ENCODE results near the gene SPOCK2.

Gene SPOCK2

DNA sequence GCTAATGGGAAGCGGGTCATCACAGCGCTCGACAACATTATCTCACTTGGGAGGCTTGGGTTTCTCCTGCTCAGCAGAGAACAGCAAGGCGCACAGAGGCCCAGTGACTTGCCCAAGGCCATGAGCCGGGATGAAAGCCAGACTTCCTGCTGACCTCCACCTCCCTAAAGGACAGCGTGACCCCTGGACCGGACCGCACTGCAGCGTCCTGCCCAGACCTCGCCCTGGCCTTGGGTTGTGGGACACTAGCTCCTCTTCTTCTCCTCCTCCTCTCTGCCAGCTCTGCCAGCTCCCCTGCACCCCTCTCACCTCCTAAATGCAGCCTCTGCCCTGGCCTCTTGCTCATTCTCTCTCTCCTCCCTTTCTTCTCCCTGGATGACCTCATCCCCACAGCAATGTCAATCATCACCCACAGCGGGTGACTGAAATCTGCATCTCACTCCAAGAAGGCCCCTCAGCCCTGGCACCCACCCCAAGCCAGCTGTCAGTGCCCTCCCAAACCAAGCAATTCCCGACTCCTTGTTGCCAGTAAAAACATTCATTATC lies 19.4 kb downstream of the SPOCK2 start:
- DNase-seq = no peak

DNA sequence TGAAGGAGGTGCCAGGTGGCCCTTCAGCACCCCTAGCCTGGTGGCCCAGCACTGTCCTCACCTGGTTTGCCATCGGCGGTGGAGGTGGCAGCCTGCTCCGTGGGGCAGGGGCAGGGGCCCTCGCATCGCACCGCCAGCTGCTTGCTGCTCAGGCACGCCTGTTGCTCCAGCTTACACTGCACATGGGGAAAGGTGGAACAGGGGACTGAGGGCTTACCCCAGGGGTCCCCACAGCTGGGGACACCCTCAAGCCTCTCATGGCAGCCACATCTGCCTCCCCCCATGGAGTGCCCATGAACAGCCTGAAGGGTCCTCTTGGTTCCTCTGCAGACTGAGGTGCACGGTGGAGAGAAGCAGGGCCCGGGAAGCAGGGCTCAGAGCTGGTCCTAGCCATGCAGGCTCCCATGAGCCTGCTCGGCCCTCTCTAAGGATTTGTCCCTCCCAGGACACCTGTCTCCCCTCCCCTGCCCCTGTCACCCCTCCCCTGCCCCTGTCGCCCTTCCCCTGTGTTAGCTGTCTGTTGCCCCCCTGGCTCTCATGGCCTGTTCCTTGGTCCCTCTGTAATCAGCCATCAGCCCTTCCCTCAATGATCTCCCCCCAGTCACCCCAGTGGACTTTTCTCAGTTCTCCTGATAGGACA lies 20.1 kb downstream of the SPOCK2 start:
- no peak for DNase-seq

DNA sequence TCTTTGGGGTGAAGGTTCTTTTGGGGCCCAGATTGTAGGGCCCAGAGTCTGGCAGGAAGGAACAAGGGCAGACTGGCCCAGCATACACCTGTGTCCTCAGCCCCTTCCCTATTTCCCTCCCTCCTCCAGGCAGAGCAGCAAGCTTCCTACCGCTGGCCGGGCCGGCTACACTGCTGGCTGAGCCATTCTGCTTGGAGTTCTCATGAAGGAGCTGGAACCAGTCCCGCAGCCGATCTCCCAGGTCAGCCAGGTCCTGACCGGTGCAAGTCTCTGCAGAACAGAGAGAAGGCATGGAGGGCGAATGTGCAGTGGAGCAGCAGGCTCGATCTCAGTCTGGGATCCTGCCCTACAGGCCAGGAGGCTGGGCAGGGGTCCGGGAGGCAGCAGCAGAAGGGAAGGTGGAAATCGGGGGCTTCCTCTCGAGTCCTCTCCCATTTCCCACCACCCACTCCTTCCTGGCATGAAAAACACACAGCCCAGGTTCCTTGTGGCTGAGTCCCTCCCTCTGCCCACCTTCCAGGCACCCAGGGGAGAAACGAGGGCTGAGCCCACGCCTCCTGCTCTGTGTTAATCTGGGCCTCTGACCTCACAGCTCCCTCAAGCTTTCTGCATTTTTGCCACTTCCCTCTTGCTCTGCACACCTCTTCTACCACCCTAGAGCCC lies 20.8 kb downstream of the SPOCK2 start:
- no peak for DNase-seq

DNA sequence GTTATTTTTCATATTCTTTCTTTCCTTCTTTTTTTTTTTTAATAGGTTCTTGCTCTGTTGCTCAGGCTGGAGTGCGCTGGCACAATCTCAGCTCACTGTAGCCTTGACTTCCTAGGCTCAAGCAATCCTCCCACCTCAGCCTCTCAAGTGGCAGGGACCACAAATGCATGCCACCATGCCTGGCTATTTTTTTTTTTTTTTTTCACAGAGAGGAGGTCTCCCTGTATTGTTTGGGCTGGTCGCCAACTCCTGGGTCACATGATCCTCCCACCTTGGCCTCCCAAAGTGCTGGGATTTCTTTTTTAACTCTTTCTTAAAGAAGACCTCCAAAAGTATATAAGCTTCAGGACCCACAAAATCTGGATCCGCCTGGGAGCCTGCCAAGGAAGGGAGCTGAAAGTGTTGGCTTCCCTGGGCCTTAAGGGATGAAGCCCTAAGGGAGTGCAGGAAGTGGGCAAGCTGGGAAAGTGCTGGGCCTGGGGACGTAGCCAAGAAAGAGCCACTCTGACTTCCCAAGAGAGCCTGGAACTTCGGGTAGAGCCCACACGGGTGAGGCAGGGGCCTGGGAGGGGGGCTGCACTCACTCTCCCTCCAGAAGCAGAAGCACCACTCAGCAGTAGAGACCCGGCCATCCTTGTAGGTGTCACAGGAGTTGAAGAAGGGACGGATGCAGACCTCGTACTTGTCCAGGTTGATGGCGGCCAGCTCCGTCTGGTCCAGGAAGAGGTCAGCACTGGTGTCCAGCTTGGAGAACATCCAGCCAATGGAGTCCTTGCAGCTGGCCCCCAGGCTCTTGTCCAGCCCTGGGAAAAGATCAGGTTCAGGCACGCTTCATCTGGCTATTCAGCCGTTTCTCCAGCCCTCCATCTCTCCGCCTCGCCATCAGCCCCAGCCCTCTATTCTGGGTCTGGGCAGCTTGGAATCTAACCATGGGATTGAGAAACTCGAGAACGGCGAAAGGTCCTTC lies 21.8 kb downstream of the SPOCK2 start:
- DNase-seq = no peak

DNA sequence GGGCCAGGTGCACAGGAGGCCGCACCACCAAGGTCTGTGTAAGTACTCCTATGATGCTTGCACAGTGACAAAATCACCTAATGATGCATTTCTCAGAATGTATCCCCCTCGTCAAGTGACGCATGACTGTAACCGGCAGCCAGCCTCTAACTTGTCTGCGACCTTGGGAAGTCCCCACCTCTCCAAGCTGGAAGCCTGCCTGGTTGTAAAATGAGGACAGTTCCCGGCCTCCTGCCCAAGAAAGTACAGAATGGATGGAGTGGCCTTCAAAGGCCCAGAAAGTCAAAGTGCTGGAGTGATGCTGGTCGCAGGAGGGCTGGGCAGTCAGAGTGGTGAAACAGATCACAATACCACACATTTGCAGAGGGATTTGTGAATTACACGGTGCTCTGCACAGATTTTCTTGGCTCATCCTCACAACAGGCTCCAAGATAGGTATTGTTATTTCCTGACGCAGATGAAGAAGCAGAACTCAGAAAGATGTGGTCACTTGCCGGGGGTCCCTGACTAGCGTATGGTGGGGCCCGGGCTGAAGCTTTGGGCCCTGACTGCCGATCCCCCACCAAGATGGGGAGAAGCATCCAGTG lies 22.8 kb downstream of the SPOCK2 start:
- DNase-seq = no peak

DNA sequence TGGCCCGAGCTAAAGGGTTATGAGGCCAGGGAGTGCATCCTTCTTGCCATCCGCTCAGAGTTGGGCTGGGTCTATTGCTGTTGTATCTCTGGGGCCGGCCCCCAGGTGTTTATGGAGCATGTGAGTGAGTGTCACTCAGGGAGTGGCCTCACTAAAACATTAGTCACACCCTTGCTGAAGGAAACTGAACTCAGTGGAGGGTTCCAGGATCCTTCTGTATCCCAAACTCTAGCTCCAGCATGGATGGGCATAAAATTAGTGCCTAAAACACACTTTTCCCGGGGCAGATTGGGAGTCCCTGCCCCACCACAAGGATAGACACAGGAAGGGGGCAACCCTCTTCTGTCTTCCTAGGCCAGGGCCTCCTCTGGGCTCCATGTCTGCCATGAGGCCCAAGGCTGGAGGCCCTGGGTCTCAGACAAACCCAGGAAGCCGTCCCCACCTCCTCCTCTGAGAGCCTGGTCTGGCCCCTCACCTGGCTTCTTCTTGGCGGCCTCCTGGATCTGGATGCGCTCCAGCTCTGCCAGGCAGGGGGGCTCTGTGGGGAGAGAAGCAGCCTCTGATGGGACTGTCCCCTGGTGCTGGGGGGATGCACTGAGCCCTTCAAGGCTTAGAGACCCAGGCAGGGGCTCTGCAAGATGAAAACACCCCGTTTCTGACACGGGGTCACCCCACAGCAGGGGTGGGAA lies 24.5 kb downstream of the SPOCK2 start:
- no peak for DNase-seq

DNA sequence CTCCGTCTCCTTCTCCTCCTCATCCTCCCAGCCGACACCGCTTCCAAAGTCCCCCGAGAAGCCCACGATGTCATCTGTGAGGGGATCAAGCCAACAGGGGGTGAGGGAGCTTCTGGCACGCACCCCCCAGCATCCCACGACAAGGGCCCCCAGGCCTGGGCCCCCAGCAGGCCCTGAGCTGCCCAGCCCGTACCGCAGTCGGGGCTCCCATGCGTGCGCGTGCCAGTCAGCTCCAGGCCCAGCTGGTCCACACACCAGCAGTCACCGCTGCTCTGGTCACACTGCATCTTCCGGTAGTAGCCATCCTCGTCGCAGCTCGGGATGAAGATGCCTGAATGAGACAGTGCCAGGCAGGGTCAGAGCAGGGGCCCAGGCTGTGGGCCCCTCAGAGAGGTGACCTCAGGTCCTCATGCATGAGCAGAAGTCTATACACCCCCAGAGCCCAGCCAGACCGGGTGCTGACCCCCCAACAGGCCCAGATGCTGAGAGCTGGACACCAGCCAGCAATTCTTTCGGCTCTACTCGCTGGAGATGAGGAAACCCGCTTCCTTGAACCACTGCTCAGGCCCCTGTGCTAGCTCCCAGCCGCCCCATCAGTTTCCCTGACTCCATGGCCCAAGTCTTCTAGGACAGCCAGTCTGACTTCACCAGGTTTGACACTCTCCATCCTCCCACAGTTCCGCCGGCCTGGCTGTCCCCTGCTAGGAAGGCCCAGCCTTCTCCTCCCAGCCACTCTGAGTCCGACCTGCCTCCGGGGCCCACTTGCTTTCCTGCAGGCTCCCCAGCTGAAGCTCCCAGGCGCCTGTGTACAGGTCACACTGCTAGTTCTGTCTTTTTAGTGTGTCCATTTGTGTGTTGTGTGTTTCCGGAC lies 25.3 kb downstream of the SPOCK2 start:
- DNase-seq = no peak

DNA sequence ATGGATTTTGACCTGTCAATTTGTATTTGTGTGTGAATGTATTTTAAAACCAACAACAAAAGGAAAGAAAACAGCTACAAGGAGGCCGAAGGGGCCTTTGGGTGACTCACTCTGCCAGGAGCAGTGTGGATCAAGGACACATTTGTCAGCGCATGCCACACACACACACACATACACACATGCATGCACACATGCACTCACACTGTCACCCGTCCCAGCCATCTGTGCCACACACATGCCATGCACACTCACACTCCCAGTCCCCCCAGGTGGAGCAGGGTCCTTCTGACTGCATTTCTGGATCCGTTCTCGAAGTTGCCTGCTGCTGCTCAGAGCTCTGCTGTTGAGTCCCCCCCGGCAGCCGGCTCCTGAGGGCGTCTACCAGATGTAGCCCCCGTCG lies 26.0 kb downstream of the SPOCK2 start:
- no peak for DNase-seq

DNA sequence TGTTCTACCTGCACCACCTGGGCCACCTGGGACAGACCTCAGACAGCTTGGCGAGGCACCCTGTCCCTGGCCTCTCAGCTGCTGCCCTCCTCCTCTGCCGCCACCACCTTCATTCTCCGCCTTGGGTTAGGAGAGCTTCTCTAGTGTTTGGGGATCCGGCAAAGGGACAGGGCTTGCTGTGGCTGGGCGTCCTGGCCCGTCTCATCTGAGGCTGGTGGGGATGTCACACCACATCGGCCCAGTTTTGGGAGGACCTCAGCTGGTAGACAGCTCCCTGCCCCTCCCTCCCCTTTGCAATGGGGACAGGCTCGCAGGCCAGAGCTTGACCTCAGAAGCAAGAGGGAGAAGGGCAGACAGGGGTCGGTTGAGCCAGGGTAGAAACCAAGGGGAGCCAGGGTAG lies 26.4 kb downstream of the SPOCK2 start:
- no peak for DNase-seq

DNA sequence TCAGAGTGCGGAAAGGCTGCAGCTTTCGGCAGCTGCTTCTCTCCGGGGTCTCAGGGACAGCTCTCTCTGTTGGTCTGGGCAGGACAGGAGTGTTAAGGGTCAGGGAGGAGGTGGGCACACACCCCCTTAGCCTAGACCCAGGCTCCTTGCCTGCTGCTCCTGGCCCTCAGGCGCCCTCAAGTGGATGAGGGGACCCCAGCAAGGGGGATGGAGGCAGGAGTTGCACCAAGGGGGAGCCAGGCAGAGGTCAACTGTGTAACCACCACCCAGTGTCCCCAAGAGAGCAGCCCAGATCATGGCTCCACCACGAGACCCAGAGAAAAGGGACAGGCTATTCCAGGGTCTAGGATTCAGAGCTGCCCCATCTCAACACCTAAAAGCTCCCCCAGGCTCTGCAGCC lies 26.9 kb downstream of the SPOCK2 start:
- DNase-seq = no peak

DNA sequence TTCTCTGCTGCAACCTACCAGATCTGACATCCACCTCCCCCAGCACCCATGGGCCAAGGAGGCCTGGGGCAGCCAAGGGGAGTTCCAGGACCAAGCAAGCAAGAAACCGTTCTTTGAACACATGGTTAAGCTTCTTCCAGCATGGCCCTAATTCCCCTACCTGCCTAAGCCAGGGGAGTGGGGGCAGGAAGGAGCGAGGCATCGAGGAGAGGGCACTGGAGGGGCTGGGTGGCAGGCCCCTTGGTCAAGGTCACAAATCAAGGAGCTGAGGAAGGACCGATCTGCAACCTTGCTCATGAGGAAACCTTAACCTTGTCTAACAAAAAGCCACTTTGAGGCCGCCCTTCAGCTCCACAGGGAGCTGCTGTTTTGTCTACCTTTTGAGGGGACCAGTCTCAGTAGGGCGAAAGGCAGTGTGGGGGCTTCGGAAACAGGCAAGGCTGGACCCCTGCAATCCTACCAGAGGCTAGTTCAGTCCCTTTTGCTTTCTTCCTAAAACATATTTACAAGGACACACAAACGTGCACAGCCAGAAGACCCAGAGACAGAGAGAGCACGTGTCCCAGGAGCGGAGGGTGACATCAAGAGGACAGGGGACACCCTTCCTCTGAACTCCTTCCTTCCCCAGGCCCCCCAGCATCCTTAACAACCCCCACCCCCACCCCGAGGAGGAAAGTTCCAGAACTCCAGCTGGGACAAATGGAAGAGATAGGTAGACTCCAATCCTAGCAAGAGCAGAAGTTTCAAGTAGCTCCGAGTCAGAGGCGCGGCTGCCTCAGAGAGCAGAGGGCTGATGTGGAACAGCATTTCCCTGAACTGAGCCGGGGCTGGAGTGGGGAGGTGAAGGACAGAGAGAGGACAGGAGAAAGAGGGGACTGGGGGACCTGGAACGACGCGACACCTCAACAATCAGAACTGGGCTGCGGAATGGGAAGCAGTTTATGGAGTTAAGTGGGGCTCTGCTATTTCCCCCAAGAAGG lies 28.2 kb downstream of the SPOCK2 start:
- no peak for DNase-seq

DNA sequence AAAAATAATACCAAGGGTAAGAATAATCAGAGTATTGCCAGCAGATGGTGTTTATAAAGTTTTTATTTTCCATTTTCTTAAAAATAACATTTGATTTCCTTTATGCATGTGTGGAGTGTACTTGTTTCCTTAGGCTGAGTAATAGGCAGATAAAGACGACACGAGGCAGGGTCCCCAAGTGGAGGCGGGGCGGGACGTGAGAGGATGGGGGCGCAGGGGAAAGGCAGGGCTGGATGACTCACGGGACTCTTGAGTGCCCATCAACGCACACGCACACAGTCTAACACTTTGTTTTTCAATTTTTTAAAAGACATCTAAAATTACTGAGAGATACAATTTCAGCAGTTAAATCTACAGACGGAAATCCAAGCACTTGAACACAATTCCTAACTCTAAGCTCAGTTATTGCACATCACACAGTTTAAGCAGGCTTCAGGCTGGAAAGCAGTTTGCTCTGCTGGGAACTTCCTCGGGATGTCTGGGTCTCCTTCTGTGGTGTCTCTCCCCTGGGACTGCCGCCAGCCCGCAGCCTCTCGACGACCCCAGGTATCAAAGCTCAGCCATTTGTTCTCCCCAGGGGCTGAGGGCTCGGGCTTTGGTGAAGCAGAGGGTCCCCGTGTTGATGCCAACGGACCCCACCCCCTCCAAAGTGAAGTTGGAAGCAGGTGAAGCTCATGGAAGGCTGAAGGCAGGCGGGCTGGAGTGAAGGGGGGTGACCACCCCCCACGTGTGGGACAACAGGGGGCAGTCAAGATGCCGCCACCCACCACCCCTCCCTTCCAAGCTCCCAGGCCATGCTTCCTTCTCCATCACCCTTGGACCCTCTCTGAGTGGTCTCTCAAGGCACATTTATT lies 29.1 kb downstream of the SPOCK2 start:
- no peak for DNase-seq

DNA sequence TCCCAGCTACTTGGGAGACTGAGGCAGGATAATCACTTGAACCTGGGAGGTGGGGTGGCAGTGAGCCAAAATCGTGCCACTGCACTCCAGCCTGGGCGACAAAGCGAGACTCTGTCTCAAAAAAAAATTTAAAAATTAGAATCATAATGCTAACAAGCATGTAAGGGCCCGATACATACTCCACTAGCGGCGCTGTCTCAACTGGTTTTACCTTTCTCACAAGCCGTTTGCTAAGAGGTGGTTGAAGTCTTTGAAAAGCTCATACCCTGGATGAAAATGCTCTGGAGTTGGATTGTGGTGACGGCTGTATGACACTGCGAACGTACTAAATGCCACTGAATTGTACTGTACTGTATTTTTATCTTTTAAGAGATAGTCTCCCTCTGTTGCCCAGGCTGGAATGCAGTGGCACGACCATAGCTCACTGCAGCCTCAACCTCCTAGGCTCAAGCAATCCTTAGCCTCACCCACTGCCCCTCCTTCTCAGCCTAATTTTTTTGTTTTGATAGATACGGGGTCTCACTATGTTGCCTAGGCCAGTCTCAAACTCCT lies 29.9 kb downstream of the SPOCK2 start:
- no peak for DNase-seq

DNA sequence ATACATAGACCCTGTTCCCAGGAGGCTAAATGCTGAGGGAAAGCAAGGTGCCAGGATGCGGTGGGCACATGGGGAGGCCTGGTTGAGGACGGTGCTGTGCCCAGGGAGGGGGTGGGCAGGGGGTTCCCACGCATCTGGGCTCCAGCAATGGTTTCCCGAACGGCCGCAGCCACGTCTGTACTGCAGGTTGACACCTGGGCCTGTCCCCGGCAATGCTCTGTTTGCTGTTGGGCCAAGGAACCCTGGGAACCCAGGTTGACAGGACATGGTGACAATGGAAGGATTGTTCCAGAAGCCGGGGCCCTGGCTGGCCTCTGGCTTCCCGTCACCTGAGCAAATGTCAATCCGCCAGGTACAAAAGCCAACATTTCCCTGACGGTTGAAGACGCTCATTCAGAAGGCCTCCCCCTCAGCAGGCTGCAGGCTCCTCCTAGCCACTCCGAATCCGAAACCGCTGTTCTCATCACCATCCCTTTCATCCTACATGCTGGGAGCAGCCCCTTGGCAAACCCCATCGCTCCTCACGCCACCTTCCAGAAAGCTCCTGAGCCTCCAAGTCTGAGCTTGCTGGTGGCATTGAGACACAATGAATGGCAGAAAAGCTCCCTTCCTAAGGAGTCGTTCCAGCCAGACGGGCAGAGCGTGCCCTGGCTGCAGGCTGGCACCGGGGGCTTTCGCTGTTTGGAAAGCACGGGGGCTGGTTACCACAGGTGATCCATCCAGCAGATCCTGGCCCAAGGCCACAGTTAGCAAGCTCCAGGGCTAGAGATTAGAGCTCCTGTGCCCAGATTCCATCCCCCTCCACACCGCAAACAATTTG lies 31.2 kb downstream of the SPOCK2 start:
- no peak for DNase-seq

DNA sequence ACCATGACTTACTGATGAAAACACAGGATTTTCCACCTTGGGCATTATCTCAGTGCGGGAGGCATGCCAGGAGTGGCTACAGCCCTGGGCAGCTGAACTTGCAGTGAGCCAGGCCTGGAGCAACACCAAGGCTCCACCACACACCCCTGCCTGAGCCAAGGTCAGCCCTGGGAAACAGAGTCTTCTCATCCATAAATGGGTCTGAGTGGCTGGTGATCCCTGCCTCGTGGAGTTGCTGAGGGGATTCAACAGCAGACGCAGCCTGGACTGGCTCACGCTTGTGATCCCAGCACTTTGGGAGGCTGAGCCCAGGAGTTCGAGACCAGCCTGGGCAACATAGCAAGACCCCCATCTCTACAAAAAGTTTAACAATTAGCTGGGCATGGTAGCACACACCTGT lies 32.2 kb downstream of the SPOCK2 start:
- DNase-seq = no peak

DNA sequence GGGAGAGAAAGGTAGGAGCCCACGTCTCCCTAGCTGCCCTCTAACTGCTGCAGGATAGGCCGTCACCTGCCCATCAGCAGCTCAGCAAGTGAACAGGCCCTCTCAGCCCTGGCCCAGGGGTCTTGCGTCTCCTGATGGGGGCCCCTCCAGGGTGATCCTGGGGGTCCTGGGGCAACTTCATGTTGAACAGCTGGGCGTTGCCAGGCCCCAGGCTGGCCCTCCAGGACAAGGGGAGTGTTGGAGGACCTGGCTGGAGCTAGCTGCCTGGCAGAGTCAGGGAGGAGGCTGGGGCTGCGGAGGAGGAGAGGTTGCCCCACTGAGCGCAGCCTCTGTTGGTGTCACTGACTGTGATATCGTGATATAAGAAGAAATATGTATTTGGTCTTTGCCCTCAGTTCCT lies 34.7 kb downstream of the SPOCK2 start:
- no peak for DNase-seq

DNA sequence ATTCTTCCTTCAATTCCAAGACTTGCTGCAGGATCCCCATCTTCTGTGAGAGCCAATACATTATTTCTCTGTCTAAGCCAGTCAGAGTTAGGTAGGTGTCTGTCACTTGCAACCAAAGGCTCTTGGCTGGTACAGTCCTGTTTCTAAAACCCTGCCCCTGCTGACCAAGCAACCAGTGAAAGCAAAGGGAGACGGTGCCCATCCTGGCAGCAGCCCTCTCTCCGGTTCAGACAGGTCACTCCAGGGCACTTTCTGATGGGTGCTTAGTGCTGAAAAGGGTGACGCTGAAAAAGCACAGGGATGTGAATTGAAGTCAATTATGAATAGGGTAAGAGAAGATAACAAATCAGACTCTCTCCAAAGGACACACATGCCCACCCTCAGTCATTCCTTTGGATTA lies 37.5 kb downstream of the SPOCK2 start:
- DNase-seq = no peak
